HepG2 (cell line): ENCODE data around the gene ADH5.

Experiments used
- CTCF ChIP-seq: sonication (generic); formaldehyde crosslinking; IDR thresholded peaks from 2 replicates; pipeline ENCODE4 v1.5.0; 2020; ENCODE audit warnings: mild to moderate bottlenecking, missing genetic modification reagents, moderate library complexity
- RNF2 ChIP-seq: fragments of 450-650 bp; conservative IDR thresholded peaks from 2 replicates; pipeline ENCODE4 v1.6.1; 2016; ENCODE audit warnings: low read depth

- TF ChIP-seq RNF2 (no peak), CTCF (no peak)
Observed at GRCh38 chr4:99091216-99091575, 2.6 kb upstream of the ADH5 start.
